ENCODE results near the gene NANOS3. TPM values are rescaled to one million over a fixed set of nuclear protein-coding genes. Genes with fewer than 3 reads are reported as not detected.
A peak's percentile ranks its signal among the peaks of the same experiment; 100 is the strongest.

NANOS3 gene
- total RNA-seq, 2 experiments from 2014 or later = 2.3 TPM; not detected in 1

Small RNAs within 50 kb of the gene (microRNA-seq; reads per million reads assigned to microRNA genes)
- gene MIR181C = 906 reads per million, percentile 79 among the genes with 10 or more reads in this experiment
- 394 reads per million, percentile 73 among the genes with 10 or more reads in this experiment for gene MIR181D

Other genes starting within 250 kb of the NANOS3 start
- gene MRI1, start 112.6 kb upstream of the NANOS3 start, total RNA-seq = 10 to 100 TPM; 63.5 to 65.3 TPM
- 10 to 100 TPM; 85.2 to 88.1 TPM for gene C19orf53, start 102.7 kb upstream of the NANOS3 start, total RNA-seq
- gene ZSWIM4, start 81.7 kb upstream of the NANOS3 start, total RNA-seq = 1 to 10 TPM; 9.6 to 9.9 TPM
- 1 to 10 TPM; 5.5 to 7.2 TPM for gene BRME1, start 29.0 kb downstream of the NANOS3 start, total RNA-seq
- gene CC2D1A, start 29.1 kb downstream of the NANOS3 start, total RNA-seq = 10 to 100 TPM; 34.7 to 34.8 TPM
- gene PODNL1, start 61.3 kb downstream of the NANOS3 start, total RNA-seq = 1 to 10 TPM; 1.2 to 1.4 TPM
- 100 to 1,000 TPM; 105 to 106 TPM for gene DCAF15, start 75.4 kb downstream of the NANOS3 start, total RNA-seq
- 10 to 100 TPM; 17.7 to 22.2 TPM for gene RFX1, start 129.2 kb downstream of the NANOS3 start, total RNA-seq
- not detected for gene RLN3, start 151.0 kb downstream of the NANOS3 start, total RNA-seq
- gene IL27RA, start 154.6 kb downstream of the NANOS3 start, total RNA-seq = 10 to 100 TPM; 41.6 to 43.8 TPM
- gene PALM3, start 184.9 kb downstream of the NANOS3 start, total RNA-seq = not detected
- 1 to 10 TPM; 1.1 to 1.6 TPM for gene MISP3, start 195.7 kb downstream of the NANOS3 start, total RNA-seq
- not detected for gene C19orf67, start 208.6 kb downstream of the NANOS3 start, total RNA-seq
- gene SAMD1, start 213.6 kb downstream of the NANOS3 start, total RNA-seq = 10 to 100 TPM; 58.3 to 65.6 TPM
- 10 to 100 TPM; 64.1 to 66.9 TPM for gene PRKACA, start 240.6 kb downstream of the NANOS3 start, total RNA-seq